ENCODE results near the gene NFATC4.
A peak's percentile ranks its signal among the peaks of the same experiment; 100 is the strongest.
"Not testable (repeated sequence)": the region's sequence is repeated elsewhere in the genome, so short reads cannot be mapped to it uniquely, and the experiment has no call there.

Gene NFATC4

GRCh38 chr14:24370748-24371147 lies 2.8 kb downstream of the NFATC4 start:
- H3K4me3 ChIP-seq (replicated peaks; ENCODE audit: low read depth, low read length), result no peak overlapping the region
- TF ChIP-seq CTCF (IDR thresholded peaks at IDR 0.05; ENCODE audit: low read length, missing control alignments), result no peak
- no peak for DNase-seq (ENCODE audit: low read depth)

GRCh38 chr14:24371605-24372004 lies 3.6 kb downstream of the NFATC4 start:
- not testable (repeated sequence) for DNase-seq (ENCODE audit: low read depth); H3K4me3 ChIP-seq (replicated peaks; ENCODE audit: low read depth, low read length)

- peak; percentile 67 for DNase-seq (ENCODE audit: low read depth)
- TF ChIP-seq CTCF (IDR thresholded peaks at IDR 0.05; ENCODE audit: low read length, missing control alignments), result no peak
- no peak overlapping the region for H3K4me3 ChIP-seq (replicated peaks; ENCODE audit: low read depth, low read length)
These were observed 4.9 kb downstream of the NFATC4 start for GRCh38 chr14:24372701-24373416.

GRCh38 chr14:24376448-24377070 lies 8.6 kb downstream of the NFATC4 start:
- no peak overlapping the region for H3K4me3 ChIP-seq (replicated peaks; ENCODE audit: low read depth, low read length)
- no peak for TF ChIP-seq CTCF (IDR thresholded peaks at IDR 0.05; ENCODE audit: low read length, missing control alignments)
- DNase-seq (ENCODE audit: low read depth), result no peak

- H3K4me3 ChIP-seq (replicated peaks; ENCODE audit: low read depth, low read length), result no peak overlapping the region
- no peak for DNase-seq (ENCODE audit: low read depth)
- TF ChIP-seq CTCF (IDR thresholded peaks at IDR 0.05; ENCODE audit: low read length, missing control alignments), result no peak
These were observed 9.1 kb downstream of the NFATC4 start for GRCh38 chr14:24377126-24377525.

- TF ChIP-seq CTCF (IDR thresholded peaks at IDR 0.05; ENCODE audit: low read length, missing control alignments), result no peak
- no peak overlapping the region for H3K4me3 ChIP-seq (replicated peaks; ENCODE audit: low read depth, low read length)
- DNase-seq (ENCODE audit: low read depth), result no peak
These were observed 9.7 kb downstream of the NFATC4 start for GRCh38 chr14:24377657-24378056.

GRCh38 chr14:24378327-24378726 lies 10.3 kb downstream of the NFATC4 start:
- no peak for DNase-seq (ENCODE audit: low read depth)
- no peak overlapping the region for H3K4me3 ChIP-seq (replicated peaks; ENCODE audit: low read depth, low read length)
- TF ChIP-seq CTCF (IDR thresholded peaks at IDR 0.05; ENCODE audit: low read length, missing control alignments), result no peak
